Upper lobe of left lung (tissue), 6 donors: Measurements from ENCODE around the gene PIK3R6. TPM values are rescaled to one million over a fixed set of nuclear protein-coding genes. Genes with fewer than 3 reads are reported as not detected.

Source experiments
- ATAC-seq, 2 donors: fragments of 200-7000 bp; cut with Tn5 transposase; one replicate each; pipeline ENCODE4 v1.9.1; 2022; ENCODE audit warnings: mild to moderate bottlenecking in 2 of 2, moderate library complexity in 2 of 2; ENCODE audit not compliant: low FRiP score in 2 of 2
- DNase-seq, 2 donors: peaks; one replicate each; pipeline ENCODE4 v3.0.0-alpha.2; 2019 to 2020
- H3K27ac ChIP-seq, 4 donors: fragments of 200-600 bp; sonication (generic); one replicate each; pipeline ENCODE4 v1.5.1; 2016 to 2019
- H3K27me3 ChIP-seq, 4 donors: fragments of 200-600 bp; sonication (generic); one replicate each; pipeline ENCODE4 v1.5.1; 2017 to 2019
- H3K36me3 ChIP-seq, 4 donors: fragments of 200-600 bp; sonication (generic); one replicate each; pipeline ENCODE4 v1.5.1; 2016 to 2019
- H3K4me1 ChIP-seq, 4 donors: fragments of 200-600 bp; sonication (generic); one replicate each; pipeline ENCODE4 v1.5.1; 2018 to 2019
- H3K4me3 ChIP-seq, 4 donors: fragments of 200-600 bp; sonication (generic); one replicate each; pipeline ENCODE4 v1.5.1; 2017 to 2019; ENCODE audit warnings: mild to moderate bottlenecking in 2 of 4, moderate library complexity in 1 of 4
- H3K9me3 ChIP-seq, 4 donors: fragments of 200-600 bp; sonication (generic); one replicate each; pipeline ENCODE4 v1.5.1; 2018 to 2019
- CTCF ChIP-seq, 6 experiments: fragments of 450-650 bp in 4 of 6; fragments of 200-600 bp in 2 of 6; sonication (generic) in 2 of 6; IDR thresholded peaks; one replicate each; pipeline ENCODE4 v1.5.1; 2016 to 2019; ENCODE audit warnings: antibody characterized with exemption in 6 of 6
- EP300 ChIP-seq, 4 donors: sonication (generic); formaldehyde crosslinking; IDR thresholded peaks; one replicate each; pipeline ENCODE4 v1.5.1; 2017; ENCODE audit warnings: antibody characterized with exemption in 4 of 4, control low read depth in 2 of 4
- POLR2A ChIP-seq, 4 donors: fragments of 450-650 bp; IDR thresholded peaks; one replicate each; pipeline ENCODE4 v1.5.1; 2016 to 2017; ENCODE audit warnings: antibody characterized with exemption in 4 of 4, mild to moderate bottlenecking in 2 of 4
- POLR2AphosphoS5 ChIP-seq, 2 donors: sonication (generic); formaldehyde crosslinking; IDR thresholded peaks; one replicate each; pipeline ENCODE4 v1.5.1; 2017; ENCODE audit warnings: antibody characterized with exemption in 2 of 2
- WGBS, 2 donors: methylation state at CpG; one replicate each; pipeline ENCODE4 v1.1.5; 2017 to 2018; 5-methylcytosine and 5-hydroxymethylcytosine counted together
- total RNA-seq, 6 donors: library from RNA; depleted of rRNA in 4 of 6; stranded (reverse); fragments of >200 nt in 4 of 6; gene quantifications; one replicate each; pipeline versions ENCODE4 v1.1.0 to v1.2.1, GENCODE V29; 2016 to 2021
- donor health status: DM: no; HTN: no; CAD: no; lungs with moderate emphysema.
- donor health status: DM: no; HTN: yes; CAD: no; lungs with severe emphysema.

The PIK3R6 gene
- total RNA-seq, 6 donors from 2014 or later, result 1.1 to 4.2 (median 2.4) TPM

- Histone ChIP-seq H3K9me3 (no peaks in the 10 kb centered on the region), H3K36me3 (no peaks in the 10 kb centered on the region)
- no peak for DNase-seq
Measured at GRCh38 chr17:8871081-8871581, 3.7 kb upstream of the PIK3R6 start.

GRCh38 chr17:8870406-8871040 lies 3.0 kb upstream of the PIK3R6 start:
- 88 to 89% methylated on average over 13 of the region's 13 CpGs for WGBS, 2 donors

More at GRCh38 chr17:8871081-8871581, 3.7 kb upstream of the PIK3R6 start:
- TF ChIP-seq POLR2A (IDR thresholded peaks at IDR 0.05) (no peak), CTCF (IDR thresholded peaks at IDR 0.05) (no peak), POLR2AphosphoS5 (IDR thresholded peaks at IDR 0.05) (no peak), EP300 (IDR thresholded peaks at IDR 0.05) (no peak)
- no peaks in the 10 kb centered on the region for H3K27me3 ChIP-seq
- 82 to 90% methylated on average over 12 to 13 of the region's 13 CpGs for WGBS, 2 donors
- peaks cover 0 to 15% (median 7%) of the 10 kb centered on the region in 4 donors for H3K4me1 ChIP-seq
- H3K27ac ChIP-seq, result no peak overlapping the region
- H3K4me3 ChIP-seq, result no peak overlapping the region
- no peak for ATAC-seq

GRCh38 chr17:8869114-8869815 lies 1.8 kb upstream of the PIK3R6 start:
- no peaks in the 10 kb centered on the region for H3K27me3 ChIP-seq
- DNase-seq (no peak), ATAC-seq (no peak)
- no peaks in the 10 kb centered on the region for H3K36me3 ChIP-seq
- TF ChIP-seq CTCF (IDR thresholded peaks at IDR 0.05) (no peak), EP300 (IDR thresholded peaks at IDR 0.05) (no peak), POLR2AphosphoS5 (IDR thresholded peaks at IDR 0.05) (no peak), POLR2A (IDR thresholded peaks at IDR 0.05) (no peak)
- 66 to 84% methylated on average over 6 to 11 of the region's 11 CpGs for WGBS, 2 donors
- H3K9me3 ChIP-seq, result no peaks in the 10 kb centered on the region
- H3K27ac ChIP-seq, result no peak overlapping the region
- H3K4me1 ChIP-seq, result peaks cover 0 to 15% (median 7%) of the 10 kb centered on the region in 4 donors
- no peak overlapping the region for H3K4me3 ChIP-seq

More at GRCh38 chr17:8870406-8871040, 3.0 kb upstream of the PIK3R6 start:
- DNase-seq, result no peak
- no peak overlapping the region for H3K4me3 ChIP-seq
- no peaks in the 10 kb centered on the region for H3K9me3 ChIP-seq
- no peak overlapping the region for H3K27ac ChIP-seq
- no peaks in the 10 kb centered on the region for H3K27me3 ChIP-seq
- peaks cover 0 to 15% (median 7%) of the 10 kb centered on the region in 4 donors for H3K4me1 ChIP-seq
- no peak for ATAC-seq
- no peaks in the 10 kb centered on the region for H3K36me3 ChIP-seq
- no peak for TF ChIP-seq POLR2AphosphoS5 (IDR thresholded peaks at IDR 0.05)
- TF ChIP-seq CTCF (IDR thresholded peaks at IDR 0.05), result no peak
- TF ChIP-seq EP300 (IDR thresholded peaks at IDR 0.05), result no peak
- TF ChIP-seq POLR2A (IDR thresholded peaks at IDR 0.05), result no peak

GRCh38 chr17:8868529-8868951 lies 1.1 kb upstream of the PIK3R6 start:
- DNase-seq (no peak), ATAC-seq (no peak)
- Histone ChIP-seq H3K27me3 (no peaks in the 10 kb centered on the region), H3K4me3 (no peak overlapping the region), H3K4me1 (peaks cover 0 to 11% (median 4%) of the 10 kb centered on the region in 4 donors), H3K27ac (no peak overlapping the region), H3K36me3 (no peaks in the 10 kb centered on the region), H3K9me3 (no peaks in the 10 kb centered on the region)
- TF ChIP-seq POLR2AphosphoS5 (IDR thresholded peaks at IDR 0.05) (no peak), POLR2A (IDR thresholded peaks at IDR 0.05) (no peak), CTCF (IDR thresholded peaks at IDR 0.05) (no peak), EP300 (IDR thresholded peaks at IDR 0.05) (no peak)
- WGBS, 2 donors, result 64 to 74% methylated on average over 4 of the region's 4 CpGs
